ENCODE data around the gene TAS2R7. TPM values are rescaled to one million over a fixed set of nuclear protein-coding genes. Genes with fewer than 3 reads are reported as not detected.

TAS2R7 gene, protein sequence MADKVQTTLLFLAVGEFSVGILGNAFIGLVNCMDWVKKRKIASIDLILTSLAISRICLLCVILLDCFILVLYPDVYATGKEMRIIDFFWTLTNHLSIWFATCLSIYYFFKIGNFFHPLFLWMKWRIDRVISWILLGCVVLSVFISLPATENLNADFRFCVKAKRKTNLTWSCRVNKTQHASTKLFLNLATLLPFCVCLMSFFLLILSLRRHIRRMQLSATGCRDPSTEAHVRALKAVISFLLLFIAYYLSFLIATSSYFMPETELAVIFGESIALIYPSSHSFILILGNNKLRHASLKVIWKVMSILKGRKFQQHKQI
- not detected in 2 replicates for total RNA-seq

GRCh38 chr12:10802587-10802986 lies at the start of gene TAS2R7:
TSS of gene TAS2R7 (minus strand) at chr12:10802627. CDS start at chr12:10802570, 57 bp downstream.

DNA sequence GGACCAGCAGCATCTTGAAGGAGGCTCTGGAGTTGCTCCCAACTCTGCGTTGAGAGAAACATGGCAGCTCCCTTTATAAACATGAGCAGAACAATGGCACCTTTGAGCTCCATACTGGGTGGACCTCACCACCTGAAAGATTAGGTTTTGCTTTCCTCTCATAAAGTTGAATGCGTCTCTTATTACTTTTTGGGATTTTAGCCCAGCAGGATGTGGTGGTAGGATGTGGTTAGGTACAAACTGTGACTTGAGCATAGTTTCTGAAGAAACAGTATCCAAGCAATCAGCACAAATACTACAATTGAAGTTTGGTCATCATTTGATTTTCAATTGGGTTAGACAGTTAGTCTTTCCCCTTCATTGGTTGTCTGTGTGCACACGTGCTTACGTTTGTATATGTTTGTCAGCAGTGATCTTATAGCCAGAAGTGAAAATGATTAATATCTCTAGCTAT lies 47.0 kb upstream of the TAS2R7 start, which contains the start of gene PRR4:
TSS of gene PRR4 (minus strand) at position 51 of the 454 bp plus-strand sequence. CDS start at position 13, 38 bp downstream.

DNA sequence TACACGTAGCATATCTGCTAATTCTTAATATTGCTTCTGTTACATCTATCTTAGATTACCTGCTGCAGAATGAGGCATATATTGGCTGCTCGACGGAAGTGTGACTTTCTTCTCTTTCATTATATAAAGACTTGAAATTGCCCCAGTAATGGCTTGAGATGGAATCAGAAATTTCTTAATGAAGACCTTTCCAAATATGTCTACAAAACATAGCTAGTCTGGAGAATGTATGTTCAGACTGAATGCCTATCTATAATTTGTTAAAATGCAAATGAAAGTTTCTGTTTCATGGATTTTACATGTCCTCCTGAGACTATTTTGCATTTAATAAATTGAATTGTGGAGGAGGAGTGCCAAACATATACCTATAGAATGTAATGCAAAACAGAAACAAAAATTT lies 23.8 kb upstream of the TAS2R7 start, which contains the start of gene TAS2R10:
TSS of gene TAS2R10 (minus strand) at position 101 of the 400 bp plus-strand sequence. CDS start at position 12, 89 bp downstream.

DNA sequence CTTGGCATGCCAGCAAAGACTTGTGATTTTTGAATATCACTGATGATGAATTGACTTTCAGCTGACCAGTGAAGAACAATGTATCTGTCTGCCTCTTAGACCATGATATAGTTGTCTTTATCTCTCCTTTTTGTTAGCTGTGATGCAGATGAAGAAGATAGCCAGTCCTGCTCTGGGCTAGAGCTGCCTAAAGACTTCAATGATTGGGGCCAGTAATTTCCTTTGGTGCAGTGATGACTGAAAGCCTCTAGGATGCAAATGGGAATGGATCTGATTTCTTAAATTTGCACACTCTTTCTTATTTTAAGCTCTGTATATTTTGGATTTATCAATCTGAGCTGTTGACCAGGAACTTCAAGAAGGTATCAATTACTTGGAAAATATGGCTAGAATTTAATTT lies 7.6 kb upstream of the TAS2R7 start, which contains the start of gene TAS2R9:
TSS of gene TAS2R9 (minus strand) at position 101 of the 400 bp plus-strand sequence. CDS start at position 8, 93 bp downstream.

DNA sequence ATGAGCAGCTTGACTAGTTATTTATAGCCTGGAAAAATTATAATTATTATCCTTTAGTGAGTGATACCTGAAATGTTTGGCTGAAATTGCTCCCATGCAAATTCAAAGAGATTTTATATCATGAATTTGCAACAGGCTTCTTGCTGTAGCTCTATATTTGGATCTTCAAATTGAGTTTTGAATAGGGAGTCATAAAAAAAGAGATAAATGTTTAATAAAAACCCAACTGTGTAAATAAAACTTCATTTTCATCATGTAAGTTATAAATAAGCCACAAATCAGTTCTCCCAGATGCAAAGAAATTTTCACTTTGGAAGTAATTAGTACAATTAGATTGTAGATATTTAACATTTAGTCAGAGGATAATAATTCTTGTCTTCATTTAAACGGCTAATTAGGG lies 4.8 kb upstream of the TAS2R7 start, which contains the start of gene TAS2R8:
TSS of gene TAS2R8 (minus strand) at position 101 of the 400 bp plus-strand sequence. CDS start 306 bp downstream, outside the sequence.

Other genes with a start within 250 kb of the TAS2R7 start
- 4.7 and 7.2 TPM in 2 replicates for gene MAGOHB, start 189.0 kb downstream of the TAS2R7 start, total RNA-seq
- gene STYK1, start 128.6 kb downstream of the TAS2R7 start, total RNA-seq: not detected in 2 replicates
- gene YBX3, start 79.3 kb downstream of the TAS2R7 start, total RNA-seq: 266 and 290 TPM in 2 replicates
- not detected in 2 replicates for gene TAS2R8, start 4.7 kb upstream of the TAS2R7 start, total RNA-seq
- gene TAS2R9, start 7.5 kb upstream of the TAS2R7 start, total RNA-seq: not detected in 2 replicates
- gene TAS2R10, start 23.7 kb upstream of the TAS2R7 start, total RNA-seq: 1.9 TPM in 1 of 2 replicates, not detected in the other
- not detected in 2 replicates for gene PRR4, start 46.8 kb upstream of the TAS2R7 start, total RNA-seq
- gene PRH1, start 81.6 kb upstream of the TAS2R7 start, total RNA-seq: 3.9 and 12.4 TPM in 2 replicates
- 0.15 and 0.37 TPM in 2 replicates for gene TAS2R13, start 106.9 kb upstream of the TAS2R7 start, total RNA-seq
- gene PRH2, start 126.6 kb upstream of the TAS2R7 start, total RNA-seq: 1.1 TPM in 1 of 2 replicates, not detected in the other
- 0.98 and 1.6 TPM in 2 replicates for gene TAS2R14, start 136.6 kb upstream of the TAS2R7 start, total RNA-seq
- 2.1 and 2.7 TPM in 2 replicates for gene TAS2R50, start 184.3 kb upstream of the TAS2R7 start, total RNA-seq
- gene TAS2R20, start 195.7 kb upstream of the TAS2R7 start, total RNA-seq: 0.62 and 1.0 TPM in 2 replicates
- gene TAS2R19, start 220.0 kb upstream of the TAS2R7 start, total RNA-seq: 0.94 and 0.98 TPM in 2 replicates
- gene TAS2R31, start 228.8 kb upstream of the TAS2R7 start, total RNA-seq: 0.44 and 2.4 TPM in 2 replicates

Data from cardiac ventricle fibroblast (primary cell).